Adrenal gland (tissue), 5 donors: ENCODE data around the gene ACTA2.

Experiments used
- POLR2A ChIP-seq, 2 donors: fragments of 450-650 bp; IDR thresholded peaks; one replicate each; pipeline ENCODE4 v1.6.1; 2017; ENCODE audit warnings: antibody characterized with exemption in 2 of 2, mild to moderate bottlenecking in 2 of 2, moderate library complexity in 1 of 2
- TF ChIP-seq, protein P1 (sequence below), 6 experiments: fragments of 450-650 bp in 4 of 6; fragments of 200-600 bp in 2 of 6; sonication (generic) in 1 of 6; IDR thresholded peaks; 1 replicate in 5 of 6; 2 replicates in 1 of 6; pipeline versions ENCODE4 v1.5.1 to v1.8.0; 2016 to 2021; ENCODE audit warnings: antibody characterized with exemption in 6 of 6, mild to moderate bottlenecking in 2 of 6, moderate library complexity in 1 of 6
- donor health status: DM: no; HTN: no; CAD: no.

- no peak for TF ChIP-seq POLR2A (IDR thresholded peaks at IDR 0.05)
- TF ChIP-seq, protein P1, sequence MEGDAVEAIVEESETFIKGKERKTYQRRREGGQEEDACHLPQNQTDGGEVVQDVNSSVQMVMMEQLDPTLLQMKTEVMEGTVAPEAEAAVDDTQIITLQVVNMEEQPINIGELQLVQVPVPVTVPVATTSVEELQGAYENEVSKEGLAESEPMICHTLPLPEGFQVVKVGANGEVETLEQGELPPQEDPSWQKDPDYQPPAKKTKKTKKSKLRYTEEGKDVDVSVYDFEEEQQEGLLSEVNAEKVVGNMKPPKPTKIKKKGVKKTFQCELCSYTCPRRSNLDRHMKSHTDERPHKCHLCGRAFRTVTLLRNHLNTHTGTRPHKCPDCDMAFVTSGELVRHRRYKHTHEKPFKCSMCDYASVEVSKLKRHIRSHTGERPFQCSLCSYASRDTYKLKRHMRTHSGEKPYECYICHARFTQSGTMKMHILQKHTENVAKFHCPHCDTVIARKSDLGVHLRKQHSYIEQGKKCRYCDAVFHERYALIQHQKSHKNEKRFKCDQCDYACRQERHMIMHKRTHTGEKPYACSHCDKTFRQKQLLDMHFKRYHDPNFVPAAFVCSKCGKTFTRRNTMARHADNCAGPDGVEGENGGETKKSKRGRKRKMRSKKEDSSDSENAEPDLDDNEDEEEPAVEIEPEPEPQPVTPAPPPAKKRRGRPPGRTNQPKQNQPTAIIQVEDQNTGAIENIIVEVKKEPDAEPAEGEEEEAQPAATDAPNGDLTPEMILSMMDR (IDR thresholded peaks at IDR 0.05), result peak; percentile 88 to 98 (median 96)
Measured at GRCh38 chr10:88932539-88933256, 19.9 kb downstream of the ACTA2 start.
